ENCODE results near the gene HOXD11.

- TF ChIP-seq CTCF (conservative IDR thresholded peaks at IDR 0.05; ENCODE audit: low read depth in 2 of 2) (no peak), EZH2phosphoT487 (IDR thresholded peaks at IDR 0.05; ENCODE audit: unreplicated experiment) (peak; percentile 47), POLR2AphosphoS5 (IDR thresholded peaks at IDR 0.05; ENCODE audit: low read depth) (no peak), JUNB (IDR thresholded peaks at IDR 0.05; ENCODE audit: unreplicated experiment) (no peak), REST (IDR thresholded peaks at IDR 0.05; ENCODE audit: unreplicated experiment) (no peak)
Observed at GRCh38 chr2:176084611-176085119, 22.4 kb upstream of the HOXD11 start.
